GM18858 (cell line): ENCODE measurements around the gene ADARB2.

Experiments used
- ATAC-seq: cut with Tn5 transposase; IDR thresholded peaks from one replicate; pipeline ENCODE4 v1.9.1; 2021; ENCODE audit not compliant: unreplicated experiment

The ADARB2 gene

DNA sequence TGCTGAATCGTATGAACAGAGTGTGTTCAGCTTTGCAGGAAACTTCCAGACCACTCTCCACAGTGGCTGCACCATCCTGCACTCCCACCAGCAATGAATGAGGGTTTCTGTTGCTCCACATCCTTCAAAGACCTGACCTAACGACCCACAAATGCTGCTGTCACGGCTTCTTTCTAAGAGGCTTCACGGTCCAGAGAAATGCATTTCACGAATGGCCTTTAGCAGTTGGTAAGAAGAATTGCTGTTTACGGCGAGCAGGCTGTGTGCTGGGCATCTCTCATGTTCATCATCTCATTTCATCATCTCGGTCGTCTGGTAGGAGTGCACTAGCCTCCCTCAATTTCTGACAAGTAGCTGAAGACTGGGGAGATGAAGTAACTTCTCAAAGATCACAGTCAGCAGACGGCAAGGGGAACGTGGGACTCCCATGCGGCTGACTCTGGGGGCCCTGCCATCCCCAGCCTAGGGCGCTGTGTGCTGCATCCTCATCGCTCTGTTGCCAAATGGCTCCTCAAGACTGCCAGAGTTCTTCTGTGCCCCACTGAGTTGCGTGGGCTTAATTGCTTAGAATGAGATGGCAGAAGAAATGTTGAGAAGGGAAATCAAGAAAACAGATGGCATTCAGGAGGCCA is 72.9 kb downstream of the ADARB2 start:
- no peak for ATAC-seq

DNA sequence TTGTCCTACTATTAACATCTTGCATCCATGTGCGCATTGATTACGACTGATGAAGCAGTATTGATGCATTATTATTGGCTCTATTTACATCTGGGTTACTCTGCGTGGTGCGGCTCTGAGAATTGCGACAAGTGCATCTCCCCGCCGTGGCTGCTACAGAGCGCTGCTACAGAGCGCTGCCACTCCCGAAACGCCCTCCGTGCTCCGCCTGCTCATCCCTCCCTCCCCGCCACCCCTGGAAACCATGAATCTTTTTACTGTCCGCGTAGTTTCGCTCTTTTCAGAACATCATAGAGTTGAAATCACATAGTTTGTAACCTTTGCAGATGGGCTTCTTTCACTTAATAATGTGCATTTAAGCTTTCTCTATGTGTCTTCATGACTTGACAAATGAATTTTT is 74.1 kb downstream of the ADARB2 start:
- ATAC-seq = no peak

DNA sequence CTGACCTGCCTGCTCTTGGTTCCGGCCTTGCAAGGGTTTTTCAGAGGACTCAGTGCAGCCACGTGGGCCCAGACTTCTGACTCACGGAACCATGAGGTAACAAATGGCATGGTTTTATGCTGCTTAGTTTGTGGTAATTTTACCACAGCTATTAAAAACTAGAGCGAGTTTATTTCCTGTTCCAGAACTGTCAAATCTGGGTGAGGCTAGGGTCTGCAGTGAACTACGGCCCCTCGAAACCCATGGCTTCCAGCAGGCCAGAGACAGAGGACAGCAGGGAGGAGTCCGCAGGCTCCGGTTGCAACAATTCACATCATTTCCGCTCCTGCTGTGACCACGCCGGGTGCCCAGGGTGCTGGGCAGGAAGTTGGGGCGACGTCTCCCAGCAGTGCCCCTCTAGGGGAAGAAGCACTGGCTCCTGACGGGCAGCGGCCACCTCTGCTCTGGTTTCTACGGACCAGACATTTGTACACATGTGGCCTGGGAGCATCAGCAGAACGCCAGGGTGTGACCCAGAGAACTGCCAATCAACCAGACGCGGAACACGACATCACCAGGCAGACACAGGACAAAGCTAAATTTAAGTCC is 74.8 kb downstream of the ADARB2 start:
- no peak for ATAC-seq

DNA sequence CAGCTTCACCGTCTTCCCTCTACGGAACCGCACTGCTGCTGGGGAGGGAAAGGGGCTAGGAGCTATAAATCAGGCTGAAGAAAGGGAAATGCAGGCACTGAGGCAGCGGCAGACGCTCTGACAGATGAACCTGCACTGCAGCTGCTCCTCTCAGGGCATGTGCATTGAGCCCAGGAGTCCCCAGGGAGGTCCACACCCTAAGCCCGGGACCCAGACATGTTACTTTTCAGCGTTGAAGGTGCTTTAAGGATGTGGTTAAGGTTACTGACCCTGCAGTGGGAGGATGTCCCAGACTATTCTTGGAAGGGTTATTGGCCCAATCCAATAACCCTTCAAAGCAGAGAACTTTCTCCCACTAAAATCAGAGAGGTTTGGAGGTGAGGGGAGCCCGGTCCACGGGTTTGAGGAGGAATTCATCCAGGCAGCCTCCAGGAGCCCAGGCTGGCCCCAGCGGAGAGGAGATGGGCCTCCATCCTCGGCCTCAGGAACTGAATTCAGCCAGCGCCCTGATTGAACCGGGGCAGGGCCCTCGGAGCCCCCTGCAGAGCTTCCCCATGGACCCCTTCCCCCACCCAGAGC is 75.4 kb downstream of the ADARB2 start:
- ATAC-seq = peak; percentile 44

DNA sequence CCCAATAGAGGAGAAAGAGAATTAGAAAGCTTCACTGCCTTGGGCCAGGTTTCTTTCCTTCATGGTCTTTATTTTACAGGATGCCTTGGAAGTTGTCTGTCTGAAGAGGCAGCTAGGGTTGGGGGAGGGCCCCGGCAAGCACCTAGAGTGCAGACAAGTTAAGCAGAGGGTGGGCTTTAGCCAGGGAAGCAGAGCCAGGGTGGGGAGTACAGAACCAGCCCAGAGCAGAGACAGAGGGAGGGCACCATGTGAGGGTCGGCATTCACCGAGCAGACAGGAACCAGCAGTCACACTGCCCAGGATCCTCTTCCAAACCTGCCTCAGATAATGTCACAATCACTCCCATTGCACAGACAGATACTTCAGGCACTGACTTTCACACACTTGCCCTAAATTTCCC is 75.9 kb downstream of the ADARB2 start:
- ATAC-seq = no peak

DNA sequence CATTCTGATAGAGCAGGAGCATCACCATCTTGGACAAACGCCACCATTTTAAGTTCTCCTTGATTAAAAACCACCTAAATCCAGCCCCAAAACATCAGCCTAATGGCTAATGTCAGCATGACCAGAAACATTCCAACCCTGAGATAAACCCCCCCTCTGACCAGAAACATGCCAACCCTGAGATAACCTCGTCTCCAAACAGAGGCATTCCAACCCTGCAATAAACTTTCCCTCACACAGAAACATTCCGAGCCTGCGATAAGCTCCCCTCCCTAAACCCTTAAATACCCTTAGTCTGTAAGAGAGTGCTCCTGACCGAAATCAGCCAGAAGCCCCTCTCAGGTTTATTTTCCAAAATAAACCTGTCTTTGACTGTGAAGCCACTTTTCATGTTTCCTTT is 76.5 kb downstream of the ADARB2 start:
- no peak for ATAC-seq

DNA sequence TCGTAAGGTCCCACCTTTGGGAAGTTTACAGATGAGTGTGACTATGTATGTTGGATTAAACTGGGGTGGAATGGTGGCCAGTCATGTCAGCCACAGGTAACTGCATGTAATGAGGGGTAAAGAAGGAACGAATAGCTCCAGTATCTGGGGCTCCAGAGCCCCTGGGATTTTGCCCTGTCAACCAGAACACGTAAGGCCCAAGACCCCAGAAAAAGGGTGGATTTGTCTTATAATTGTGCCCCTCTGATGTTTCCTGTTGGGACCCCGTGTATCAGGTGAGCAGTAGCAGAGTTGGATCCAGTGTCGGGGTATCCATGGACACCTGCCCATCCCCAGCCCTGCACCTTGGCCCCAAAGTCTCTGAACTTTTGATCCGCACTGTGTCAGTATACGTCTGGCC is 76.9 kb downstream of the ADARB2 start:
- ATAC-seq = no peak

DNA sequence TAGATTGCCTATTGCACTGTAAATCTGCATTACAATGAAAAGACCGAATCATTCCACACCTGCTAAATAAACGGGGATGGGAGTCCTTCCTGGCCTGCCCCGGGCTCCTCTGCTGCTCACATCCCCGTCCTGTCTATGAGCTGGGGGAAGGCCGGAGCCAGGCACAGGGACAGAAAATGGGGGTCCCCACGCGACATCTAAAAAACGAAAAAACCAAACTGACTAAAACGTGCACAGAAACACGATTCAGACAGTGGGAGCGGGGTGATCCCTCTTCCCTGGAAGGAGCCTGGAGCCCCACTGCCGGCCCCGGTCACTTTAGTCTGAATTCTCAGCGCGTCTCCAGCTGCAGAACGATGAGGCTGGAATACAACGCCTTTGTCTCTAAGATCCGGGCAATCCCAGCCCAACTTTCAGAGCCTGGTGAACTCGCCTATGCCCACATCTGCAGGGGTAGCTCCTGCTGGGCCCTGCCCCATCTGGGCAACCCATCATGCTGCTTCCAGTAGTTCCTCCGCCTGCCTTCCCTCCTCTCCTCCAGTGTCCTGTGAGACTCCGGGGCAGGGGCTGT is 78.0 kb downstream of the ADARB2 start:
- ATAC-seq = no peak

DNA sequence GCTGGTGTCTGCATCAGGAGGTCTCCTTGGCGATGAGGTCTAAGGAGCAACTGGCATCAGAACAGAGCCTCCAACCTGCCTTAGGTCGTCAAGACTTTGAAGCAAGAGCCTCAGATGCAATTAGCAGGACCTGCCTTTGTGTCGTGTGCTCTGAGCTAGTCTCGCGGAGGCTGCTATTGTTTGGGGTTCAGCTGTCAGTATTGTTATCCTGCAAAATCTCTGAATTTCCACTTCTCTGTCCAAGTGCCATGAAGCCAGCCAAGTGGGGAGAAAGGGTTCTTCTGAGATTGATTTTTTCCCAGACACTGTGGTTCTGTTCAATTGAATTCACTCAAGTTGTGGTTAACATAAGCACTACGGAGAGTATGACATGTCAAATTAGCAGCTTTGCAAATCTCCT is 78.7 kb downstream of the ADARB2 start:
- no peak for ATAC-seq

DNA sequence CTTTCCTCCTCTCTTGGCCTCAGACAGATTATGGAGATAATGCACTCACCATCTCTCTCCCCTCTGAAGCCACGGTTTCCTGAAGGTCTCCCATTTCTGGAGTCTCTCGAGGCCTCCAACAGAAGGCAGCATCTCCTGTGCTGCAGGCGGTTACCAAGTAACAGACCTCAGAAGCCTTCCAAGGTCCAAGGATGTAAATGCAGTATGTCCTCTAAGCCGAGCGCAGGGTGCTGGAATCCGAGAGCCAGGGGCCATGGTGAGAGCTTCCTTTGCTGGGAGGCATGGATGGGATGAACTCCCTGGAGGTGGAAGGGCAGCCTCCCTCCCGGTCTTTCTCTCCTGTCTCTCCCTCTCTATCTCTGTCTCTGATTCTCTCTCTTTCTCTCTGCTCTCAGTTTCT is 79.8 kb downstream of the ADARB2 start:
- ATAC-seq = no peak

DNA sequence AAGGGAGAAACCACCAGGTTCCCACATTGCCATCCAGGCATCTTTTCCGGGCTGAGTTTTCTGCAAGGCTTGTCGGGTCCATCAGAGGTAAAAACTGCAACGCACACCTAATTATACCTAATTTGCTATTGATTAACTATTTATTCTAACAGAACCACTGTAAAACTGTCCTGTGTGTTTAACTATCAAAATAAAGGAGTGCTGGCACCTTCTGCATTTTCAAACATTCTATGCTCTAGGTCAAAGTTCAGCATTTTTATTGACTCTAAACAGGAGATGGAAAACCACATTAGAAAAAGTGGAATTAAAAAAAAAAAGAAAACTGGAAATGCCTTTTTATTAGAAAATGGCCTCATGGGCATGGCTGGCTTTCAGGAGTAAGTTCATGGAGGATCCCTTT is 82.0 kb downstream of the ADARB2 start:
- ATAC-seq = no peak

DNA sequence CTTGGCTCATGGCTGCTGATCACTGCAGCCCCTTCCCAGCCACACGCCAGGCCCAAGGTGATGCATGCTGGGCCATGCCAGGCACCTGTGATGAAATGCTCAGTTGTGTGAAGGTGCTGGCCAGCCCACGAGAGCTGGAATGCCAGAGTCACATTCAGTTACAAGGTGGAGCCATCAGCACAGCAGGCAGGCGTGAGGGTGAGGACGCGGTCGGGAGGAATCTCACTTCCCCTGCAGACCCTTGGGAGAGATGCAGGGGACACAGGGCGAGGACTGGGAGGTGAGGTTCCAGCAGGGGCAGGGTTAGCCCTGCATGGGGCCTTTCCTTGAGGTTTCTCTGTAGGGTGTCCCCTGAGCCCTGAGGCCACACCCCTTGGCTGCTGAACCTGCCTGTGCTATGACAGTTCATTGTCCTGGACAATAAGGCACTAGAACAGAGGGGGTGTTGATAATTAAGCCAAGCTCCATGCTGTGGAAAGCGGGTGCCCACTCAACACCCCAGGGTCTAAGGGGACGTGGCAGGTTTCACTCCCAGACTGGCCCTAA is 82.4 kb downstream of the ADARB2 start:
- no peak for ATAC-seq

DNA sequence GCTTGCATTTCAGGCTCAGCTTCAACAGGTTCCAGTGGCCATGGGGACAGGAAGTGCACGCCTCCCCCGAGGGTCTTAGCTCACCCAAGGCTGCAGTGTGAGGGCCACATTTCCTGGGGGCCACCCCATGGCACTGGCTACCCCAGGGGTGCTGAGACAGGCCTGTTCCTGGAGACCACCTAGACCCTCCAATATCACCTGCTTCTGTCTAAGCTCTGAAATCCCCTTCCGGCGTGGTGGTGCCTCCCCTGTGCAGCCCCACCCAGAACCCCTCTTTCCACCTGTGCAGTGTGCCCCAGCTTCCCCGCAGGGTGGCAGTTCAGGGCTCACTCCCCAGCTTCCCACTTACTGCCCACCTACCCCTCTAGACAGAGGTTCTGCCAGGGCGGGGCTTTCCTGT is 83.1 kb downstream of the ADARB2 start:
- ATAC-seq = no peak

DNA sequence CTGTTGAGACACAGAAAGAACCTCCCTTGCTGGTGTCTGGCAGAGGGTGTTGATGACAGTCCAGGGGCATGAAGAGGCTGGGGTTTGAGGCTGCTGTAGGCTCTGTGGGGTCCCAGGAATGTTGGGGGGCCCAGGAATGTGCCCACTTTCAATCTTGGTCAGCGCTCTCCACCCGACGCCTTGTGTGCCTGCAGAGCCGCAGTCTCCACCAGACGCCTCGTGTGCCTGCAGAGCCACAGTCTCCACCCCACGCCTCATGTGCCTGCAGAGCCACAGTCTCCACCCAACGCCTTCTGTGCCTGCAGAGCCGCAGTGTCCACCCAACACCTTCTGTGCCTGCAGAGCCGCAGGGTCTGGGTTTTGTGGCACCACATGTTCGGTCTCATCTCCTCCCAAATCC is 84.0 kb downstream of the ADARB2 start:
- ATAC-seq = no peak

DNA sequence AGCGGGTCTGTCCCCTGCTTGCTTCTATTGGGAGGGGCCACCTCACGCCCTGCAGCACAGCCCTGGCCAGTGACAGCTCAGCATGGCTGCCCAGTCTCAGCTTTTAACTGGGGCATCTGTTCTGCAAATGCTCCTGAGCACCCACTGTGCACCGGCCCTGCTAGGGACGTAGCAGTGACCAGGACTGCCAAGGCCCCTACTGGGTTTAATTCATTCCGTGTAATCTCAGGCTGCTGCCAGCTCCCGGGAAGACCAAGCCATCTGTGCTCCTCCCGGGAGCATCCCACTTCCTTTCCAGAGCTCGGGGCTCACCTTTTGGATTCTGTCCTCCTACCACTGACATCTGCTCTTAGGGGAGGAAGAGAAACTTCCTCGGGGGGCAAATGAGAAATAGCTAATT is 85.2 kb downstream of the ADARB2 start:
- ATAC-seq = no peak

DNA sequence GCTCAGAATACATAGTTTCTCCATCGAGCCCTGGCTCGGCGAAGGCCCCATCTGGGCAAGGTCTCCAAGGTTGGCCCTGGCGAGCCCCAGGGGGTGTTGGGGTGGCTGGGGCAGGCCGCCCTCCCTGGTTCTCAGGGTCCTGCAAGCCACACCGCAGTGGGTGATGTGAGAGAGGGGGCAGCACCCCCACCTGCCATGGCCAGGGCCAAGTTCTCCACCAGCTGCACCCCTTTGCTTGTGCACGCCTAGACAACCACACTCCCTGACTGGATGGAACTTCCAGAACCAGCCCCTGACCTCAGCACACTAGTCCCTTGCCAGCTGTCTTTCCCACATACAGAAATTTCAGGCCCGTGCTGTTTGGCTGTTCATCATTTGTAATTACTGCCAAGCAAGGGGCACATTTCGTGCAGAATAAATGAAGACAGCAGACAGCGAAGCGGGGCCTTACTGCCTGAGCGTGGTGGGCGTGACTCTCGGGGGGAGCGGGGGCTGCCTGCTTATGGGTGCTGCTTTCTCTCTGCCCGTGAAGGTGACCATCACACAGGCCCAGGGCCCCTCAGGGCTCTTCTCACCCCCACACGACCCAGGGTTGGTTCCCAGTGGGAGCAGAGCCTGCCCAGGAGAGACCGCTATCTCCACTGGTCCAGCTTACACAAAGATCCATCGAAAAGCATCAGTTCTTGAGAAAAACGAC is 85.9 kb downstream of the ADARB2 start:
- ATAC-seq = no peak

DNA sequence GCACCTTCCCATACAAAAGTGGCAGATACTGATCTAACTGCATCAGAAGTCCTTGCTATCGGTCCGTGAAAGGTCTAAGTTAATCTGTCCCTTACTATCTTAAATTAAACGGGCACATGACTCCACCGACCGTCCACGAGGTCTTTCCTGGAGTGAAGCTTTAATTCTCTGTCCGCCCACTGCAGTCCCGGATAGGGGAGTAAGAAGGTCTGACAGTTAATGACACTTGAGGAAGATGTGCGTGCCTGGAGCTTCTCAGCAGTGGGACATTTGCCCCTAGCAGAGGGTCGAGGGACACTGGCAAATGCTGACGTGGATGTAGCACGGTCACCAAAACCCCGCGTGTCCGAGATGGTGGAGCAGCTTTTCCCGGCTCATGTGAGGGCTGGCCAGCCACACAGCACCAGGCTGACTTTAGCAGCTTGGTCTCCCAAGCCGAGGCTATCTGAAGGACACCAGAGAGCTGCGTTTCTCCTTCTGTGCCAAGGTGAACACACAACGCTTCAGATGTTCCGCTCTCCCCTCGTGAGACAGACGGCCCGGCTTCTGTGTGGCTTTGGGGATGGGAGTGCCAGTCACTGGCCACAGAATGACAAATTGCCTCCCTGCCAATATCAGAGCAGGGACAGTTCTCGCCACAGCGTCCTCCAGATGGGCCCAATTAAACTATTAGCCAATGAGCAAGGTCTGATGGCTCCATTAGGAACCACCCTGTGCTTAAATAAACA is 86.6 kb downstream of the ADARB2 start:
- no peak for ATAC-seq

DNA sequence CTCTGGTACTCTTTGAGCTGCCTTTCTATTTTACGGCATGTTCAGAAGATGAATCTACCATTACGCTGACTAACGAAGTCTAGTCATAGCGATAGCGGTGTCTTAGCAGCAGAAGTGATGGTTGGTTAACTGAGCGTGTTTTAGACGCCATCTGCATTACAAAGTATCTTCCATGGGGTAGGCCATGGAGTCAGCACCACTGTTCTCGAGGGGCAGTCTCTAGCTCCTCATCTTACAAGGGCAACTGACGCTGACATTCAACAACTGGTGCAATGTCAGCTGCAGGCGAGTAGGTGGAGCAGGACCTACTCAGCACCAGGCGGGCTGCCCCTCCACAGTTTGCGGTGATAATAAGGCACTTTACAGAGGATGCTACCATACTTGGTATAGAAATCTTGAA is 88.7 kb downstream of the ADARB2 start:
- no peak for ATAC-seq

DNA sequence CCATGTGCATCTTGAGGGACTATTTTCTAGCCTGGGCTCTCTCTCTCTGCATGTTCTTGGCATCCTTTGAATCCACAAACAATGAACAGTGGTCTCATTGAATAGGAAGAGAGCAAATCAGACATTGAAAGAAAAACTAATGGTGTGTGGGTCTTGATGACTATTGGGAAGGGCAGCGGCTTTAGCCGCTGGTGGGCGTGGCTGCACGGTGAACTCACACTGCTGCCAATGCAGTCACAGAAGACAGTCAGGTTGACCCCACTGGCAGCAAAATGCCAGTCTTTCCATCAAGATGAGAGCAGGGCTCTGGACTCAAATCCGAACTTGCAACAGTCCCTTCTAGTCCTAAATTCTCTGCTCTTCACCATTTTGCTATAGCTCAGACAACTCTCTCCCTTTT is 91.0 kb downstream of the ADARB2 start:
- no peak for ATAC-seq

DNA sequence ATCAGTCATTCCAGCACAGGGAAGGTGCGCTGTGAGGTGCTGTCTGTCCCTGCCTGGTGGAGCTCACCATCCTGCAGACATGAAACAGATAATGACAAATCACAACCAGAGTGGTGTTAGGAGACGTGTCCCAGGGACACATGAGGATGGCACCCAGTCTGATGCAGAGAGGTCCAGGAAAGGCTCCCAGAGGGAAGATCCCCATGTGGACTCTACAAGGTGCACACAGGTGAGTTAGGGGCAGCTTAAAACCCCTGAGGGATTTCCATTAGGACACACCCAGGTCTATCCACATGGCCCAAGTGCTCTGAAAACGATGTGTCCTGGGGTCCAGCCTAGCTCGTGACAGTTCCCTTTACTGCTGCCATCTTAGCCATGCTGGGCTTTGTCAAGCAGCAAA is 91.4 kb downstream of the ADARB2 start:
- ATAC-seq = no peak

DNA sequence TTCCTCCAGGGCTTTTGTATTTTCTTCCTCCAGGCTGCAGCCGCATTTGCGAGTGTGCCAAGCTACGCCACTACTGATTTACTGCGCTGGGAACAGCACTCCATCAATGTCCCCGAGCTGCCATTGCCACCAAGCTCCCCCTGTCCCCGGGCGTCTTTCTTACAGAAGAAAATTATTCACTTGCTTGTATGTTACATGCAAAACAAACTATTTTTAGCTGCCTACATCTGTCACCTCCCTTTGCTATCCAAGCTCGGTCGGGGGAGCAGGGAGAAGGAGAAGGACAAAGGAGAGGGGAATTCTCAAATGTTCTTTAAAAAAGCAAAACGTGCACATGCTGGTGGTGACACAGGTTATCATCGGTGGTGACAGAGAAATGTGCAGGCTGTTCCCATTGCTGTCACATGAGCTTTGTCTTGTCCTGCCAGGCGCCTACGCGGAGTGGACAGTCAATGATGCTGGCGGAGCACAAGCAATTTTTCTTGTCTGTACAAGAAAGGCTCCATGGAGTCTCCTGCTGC is 93.1 kb downstream of the ADARB2 start:
- no peak for ATAC-seq
